CD4-positive, alpha-beta T cell treated with Interleukin-12 subunit alpha and Interleukin-12 subunit beta, for 1 hour (primary cell): ENCODE results near the gene FOSL1.

ENCODE experiments used
- DNase-seq: peaks from one replicate; pipeline ENCODE4 v3.0.0-alpha.2; 2020

FOSL1 gene

GRCh38 chr11:65880844-65881421 lies 19.3 kb downstream of the FOSL1 start:
- DNase-seq: no peak

DNA sequence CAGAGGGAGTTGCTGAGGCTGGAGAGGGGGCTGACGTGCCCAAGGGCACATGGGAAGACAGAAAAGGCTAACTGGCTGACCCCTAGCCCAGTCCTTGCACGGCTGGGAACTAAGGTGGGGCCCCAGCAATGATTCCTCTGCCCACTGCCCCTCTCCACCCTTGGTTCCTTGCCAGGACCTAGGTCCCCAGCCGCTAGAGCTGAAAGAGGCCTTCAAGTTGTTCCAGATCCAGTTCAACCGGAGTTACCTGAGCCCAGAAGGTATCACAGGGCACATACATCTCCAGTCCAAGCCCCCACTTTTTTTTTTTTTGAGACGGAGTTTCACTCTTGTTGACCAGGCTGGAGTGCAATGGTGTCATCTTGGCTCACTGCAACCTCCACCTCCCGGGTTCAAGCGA lies 20.2 kb downstream of the FOSL1 start:
- DNase-seq: no peak

DNA sequence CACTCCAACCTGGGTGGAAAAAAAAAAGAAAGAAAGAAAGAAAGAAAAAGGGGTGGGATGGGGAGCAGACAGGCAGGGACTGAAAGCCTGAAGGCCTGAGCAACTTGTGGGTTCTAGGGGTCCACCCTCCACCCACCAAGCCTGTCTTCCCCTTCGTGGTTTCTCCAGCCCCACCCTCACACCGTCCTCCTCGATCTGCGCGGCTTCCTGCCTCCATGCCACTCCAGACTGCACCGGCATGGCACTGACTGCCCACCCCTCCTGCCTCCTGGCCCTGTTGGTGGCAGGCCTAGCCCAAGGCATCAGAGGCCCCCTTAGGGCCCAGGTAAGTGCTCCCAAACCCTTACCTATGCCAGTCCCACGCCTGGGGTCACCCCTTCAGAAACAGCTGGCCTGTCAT lies 20.6 kb downstream of the FOSL1 start, which contains the start of gene CTSW:
TSS of gene CTSW (plus strand) at position 221 of the 400 bp plus-strand sequence. CDS start at position 239, 18 bp downstream.
- DNase-seq: peak; percentile 64

- DNase-seq: peak; percentile 97
These were observed 26.7 kb downstream of the FOSL1 start for GRCh38 chr11:65873318-65874156.

- no peak for DNase-seq
These were observed 27.4 kb downstream of the FOSL1 start, which contains the start of gene EFEMP2 for GRCh38 chr11:65872586-65873317. Gene EFEMP2, minus strand, starts transcription at chr11:65872800. Its CDS starts 446 bp downstream, at chr11:65872354.

DNA sequence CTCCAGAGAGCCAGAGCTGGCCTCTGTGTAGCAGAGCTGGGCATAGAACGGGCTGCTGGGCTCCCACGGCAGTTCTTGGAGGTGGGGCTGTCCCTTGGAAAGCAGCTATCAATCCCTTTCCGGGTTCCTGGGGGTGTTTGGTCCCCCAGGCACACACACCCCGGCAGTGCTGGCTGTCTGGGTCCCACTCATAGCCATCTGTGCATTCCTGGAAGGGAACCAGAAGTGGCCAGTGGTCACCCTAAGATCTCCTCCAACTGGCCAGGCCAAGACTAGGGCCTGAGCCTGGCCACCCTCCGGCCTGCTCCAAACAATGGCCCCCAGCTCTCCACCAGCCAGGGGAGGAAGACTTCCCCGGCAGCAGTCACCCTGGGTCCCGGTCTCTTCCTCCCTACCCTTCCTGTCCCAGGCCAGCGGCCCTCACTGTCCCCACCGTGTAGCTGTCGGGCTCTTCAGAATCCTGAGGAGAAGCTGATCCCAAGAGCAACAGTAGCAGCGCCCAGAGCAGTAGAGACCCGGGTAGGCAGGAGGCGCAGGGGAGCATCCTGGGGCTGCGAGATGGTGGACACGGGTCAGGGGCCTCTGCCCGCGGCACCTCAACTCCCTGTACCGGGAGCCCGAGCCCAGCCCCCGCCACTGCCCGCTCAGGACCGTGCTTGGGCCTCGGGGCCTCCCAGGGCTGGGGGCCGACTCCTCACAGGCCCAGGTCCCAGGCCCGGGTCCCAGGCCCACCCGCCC lies 28.2 kb downstream of the FOSL1 start:
- DNase-seq: no peak

- no peak for DNase-seq
These were observed 29.2 kb downstream of the FOSL1 start for GRCh38 chr11:65870706-65871681.

DNA sequence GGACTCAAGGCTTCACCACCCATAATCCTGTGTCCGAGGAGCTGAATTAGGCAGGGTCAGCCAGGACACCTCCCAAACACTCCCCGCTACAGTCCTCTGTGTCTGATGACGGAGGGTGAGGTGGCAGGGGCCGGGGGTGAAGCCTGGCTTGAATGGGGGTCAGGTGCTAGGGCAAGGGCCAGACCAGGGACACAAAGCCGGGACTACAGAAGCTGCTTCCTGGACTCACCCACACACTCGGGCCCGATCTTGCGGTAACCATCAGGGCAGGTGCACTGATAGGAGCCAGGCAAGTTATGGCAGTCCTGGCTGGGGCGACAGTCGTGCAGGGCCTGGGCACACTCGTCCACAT lies 29.9 kb downstream of the FOSL1 start:
- DNase-seq: no peak

- no peak for DNase-seq
These were observed 30.4 kb downstream of the FOSL1 start for GRCh38 chr11:65869643-65870306.

GRCh38 chr11:65868907-65869306 lies 31.3 kb downstream of the FOSL1 start:
- no peak for DNase-seq

DNA sequence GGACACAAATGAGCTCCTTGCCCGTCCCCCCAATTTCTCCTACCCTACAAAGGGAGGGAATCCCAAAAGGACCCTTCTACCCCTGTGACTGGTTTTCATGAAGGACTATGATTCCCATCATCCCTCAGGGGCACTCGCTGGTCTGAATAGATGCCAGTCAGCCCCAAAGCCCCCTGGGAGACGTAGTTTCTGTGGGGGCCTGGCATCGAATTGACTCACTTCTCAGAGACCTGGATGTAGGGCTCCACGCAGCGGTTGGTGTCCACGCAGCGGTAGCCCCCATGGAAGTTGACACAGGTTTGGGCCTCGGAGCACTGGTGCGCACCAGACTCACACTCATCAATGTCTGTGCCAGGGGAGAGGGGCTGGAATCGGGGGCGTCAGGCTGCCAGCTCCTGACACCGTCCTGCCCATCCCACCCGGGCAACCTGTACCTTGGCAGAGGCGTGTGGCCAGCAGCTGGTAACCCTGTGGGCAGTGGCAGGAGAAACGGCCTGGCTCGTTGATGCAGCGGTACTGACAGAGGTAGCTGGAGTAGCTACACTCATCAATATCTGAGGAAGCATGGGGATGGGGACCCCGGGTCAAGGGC lies 32.0 kb downstream of the FOSL1 start:
- peak; percentile 45 for DNase-seq

DNA sequence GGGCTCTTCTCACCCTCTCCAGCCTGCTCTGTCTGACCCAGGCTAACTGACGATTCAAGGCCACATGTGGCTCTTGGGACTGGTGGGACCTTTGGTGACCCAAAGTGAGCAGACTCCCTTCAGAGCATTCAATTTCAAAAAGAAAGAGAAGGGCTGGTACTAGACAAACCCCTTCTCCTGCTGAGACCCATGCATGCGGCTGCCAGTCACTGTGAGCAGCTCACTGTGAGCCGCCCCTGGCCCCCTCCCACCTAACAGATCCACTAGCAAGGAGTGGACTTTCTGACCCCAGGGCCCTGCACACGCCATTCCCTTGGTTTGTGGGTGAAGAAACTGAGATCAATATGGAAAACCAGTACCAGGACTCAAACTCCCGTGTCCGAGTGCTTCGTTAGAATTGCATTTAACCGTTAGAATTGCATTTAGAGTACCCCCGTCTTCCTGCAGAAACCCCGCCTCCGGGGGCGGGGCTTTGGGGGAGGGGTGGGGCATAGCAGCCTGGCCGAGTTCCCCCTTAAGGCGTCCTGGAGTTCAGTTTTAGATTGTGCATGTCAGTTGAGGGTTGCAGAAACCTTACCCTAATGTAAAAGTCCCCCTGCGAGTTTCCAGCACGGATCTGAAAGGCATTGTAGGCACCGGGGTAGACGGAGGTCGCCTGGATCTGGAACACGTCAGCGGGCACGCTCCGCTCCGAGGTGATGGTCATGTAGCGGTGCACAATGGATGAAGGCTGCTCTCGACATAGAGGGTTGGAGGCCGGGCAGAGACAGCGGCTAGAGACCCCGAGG lies 32.7 kb downstream of the FOSL1 start:
- no peak for DNase-seq

- no peak for DNase-seq
These were observed 33.5 kb downstream of the FOSL1 start for GRCh38 chr11:65866509-65867283.

DNA sequence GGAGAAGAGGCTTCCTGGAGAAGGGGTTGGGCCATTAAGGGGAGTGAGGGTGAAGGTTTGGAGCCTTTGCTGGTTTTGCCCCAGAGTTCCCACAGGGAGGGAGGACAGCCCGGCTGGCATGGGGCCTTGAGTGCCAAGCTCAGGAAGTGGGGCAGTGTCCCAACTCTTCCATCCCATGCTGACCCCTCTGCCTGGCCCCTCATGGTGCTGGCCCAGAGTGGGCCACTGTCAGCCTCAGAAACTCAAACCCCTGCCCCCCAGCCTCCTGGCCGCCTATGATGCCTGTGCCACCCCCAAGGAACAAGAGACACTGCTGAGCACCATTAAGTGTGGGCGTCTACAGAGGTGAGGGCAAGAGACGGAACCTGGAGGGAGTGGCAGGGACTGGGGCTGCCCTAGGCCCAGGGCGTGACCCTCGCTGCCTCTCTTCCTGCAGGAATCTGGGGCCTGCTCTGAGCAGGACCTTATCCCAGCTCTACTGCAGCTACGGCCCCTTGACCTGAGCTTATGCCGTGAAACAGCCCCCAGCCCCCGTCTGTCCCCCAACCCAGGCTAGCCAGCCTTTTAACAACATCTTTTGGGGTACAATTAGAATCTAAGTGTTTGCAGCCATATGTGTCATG lies 34.5 kb downstream of the FOSL1 start:
- DNase-seq: no peak

DNA sequence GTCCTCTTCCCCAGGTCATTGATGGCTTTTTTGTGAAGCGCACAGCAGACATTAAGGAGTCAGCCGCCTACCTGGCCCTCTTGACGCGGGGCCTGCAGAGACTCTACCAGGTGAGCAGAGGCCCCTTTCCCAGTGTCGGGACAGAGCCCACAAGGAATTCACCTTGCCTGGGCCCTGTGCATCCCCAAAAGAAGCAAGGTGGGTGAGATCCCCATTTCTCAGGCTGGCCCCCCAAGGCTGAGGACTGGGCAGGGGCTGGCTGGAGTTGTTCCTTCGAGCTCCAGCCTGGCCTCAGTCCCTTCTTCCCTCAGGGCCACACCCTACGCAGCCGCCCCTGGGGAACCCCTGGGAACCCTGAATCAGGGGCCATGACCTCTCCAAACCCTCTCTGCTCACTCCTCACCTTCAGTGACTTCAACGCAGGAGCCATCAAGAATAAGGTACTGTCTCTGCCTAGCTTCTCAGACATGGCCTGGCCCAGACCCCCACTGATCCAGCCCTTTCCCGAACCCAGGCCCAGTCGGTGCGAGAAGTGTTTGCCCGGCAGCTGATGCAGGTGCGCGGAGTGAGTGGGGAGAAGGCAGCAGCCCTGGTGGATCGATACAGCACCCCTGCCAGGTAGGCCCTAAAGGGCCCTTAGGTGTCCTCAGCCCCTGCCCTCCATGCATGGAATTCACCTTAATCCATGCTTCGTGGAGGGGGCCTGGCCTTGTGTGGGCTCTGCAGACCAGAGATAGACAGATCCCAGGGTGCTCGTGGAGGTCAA lies 35.3 kb downstream of the FOSL1 start:
- no peak for DNase-seq

GRCh38 chr11:65863889-65864705 lies 36.1 kb downstream of the FOSL1 start:
- no peak for DNase-seq
